ENCODE results near the gene IPO13. TPM values are rescaled to one million over a fixed set of nuclear protein-coding genes. Genes with fewer than 3 reads are reported as not detected.

IPO13 gene
- total RNA-seq, 2 experiments from 2014 or later = 15.8 to 16.9 TPM

- Mint-ChIP-seq H3K27ac (no peak overlapping the region), H3K36me3 (peaks cover 28% of the 10 kb centered on the region), H3K4me1 (peaks cover 34% of the 10 kb centered on the region), H3K27me3 (no peaks in the 10 kb centered on the region), H3K4me3 (peak overlapping the region; percentile 93), H3K9me3 (no peaks in the 10 kb centered on the region)
- DNase-seq = no peak
These were observed 24.7 kb downstream of the IPO13 start for GRCh38 chr1:43971336-43971980.

- H3K36me3 Mint-ChIP-seq = peaks cover 46% of the 10 kb centered on the region
- H3K27me3 Mint-ChIP-seq = no peaks in the 10 kb centered on the region
These were observed 27.3 kb downstream of the IPO13 start for GRCh38 chr1:43973981-43974442.

GRCh38 chr1:43974443-43975248 is 27.9 kb downstream of the IPO13 start, which contains the start of gene ATP6V0B:
Gene ATP6V0B, plus strand, starts transcription at chr1:43974960. Its CDS starts 81 bp downstream, at chr1:43975041.
- peaks cover 44% of the 10 kb centered on the region for H3K36me3 Mint-ChIP-seq
- peak; percentile 96 for DNase-seq
- peaks cover 51% of the 10 kb centered on the region for H3K4me1 Mint-ChIP-seq
- H3K27ac Mint-ChIP-seq = peak within 1 kb of the TSS; percentile 92
- peak within 1 kb of the TSS; percentile 85 for H3K4me3 Mint-ChIP-seq
- no peaks in the 10 kb centered on the region for H3K27me3 Mint-ChIP-seq
- H3K9me3 Mint-ChIP-seq = no peaks in the 10 kb centered on the region

More at GRCh38 chr1:43973981-43974442, 27.3 kb downstream of the IPO13 start:
- Mint-ChIP-seq H3K4me3 (peak overlapping the region; percentile 85), H3K9me3 (no peaks in the 10 kb centered on the region), H3K4me1 (peaks cover 55% of the 10 kb centered on the region), H3K27ac (peak overlapping the region; percentile 92)
- no peak for DNase-seq

GRCh38 chr1:43975249-43975961 is 28.7 kb downstream of the IPO13 start:
- peak overlapping the region; percentile 85 for H3K4me3 Mint-ChIP-seq
- peaks cover 53% of the 10 kb centered on the region for H3K4me1 Mint-ChIP-seq

GRCh38 chr1:43976045-43976444 is 29.3 kb downstream of the IPO13 start:
- Mint-ChIP-seq H3K27ac (peak overlapping the region; percentile 78), H3K36me3 (peaks cover 48% of the 10 kb centered on the region), H3K4me3 (peak overlapping the region; percentile 85), H3K27me3 (peaks cover 5% of the 10 kb centered on the region), H3K9me3 (no peaks in the 10 kb centered on the region), H3K4me1 (peaks cover 52% of the 10 kb centered on the region)
- no peak for DNase-seq

More at GRCh38 chr1:43975249-43975961, 28.7 kb downstream of the IPO13 start:
- DNase-seq = peak; percentile 18
- peaks cover 48% of the 10 kb centered on the region for H3K36me3 Mint-ChIP-seq
- peak overlapping the region; percentile 78 for H3K27ac Mint-ChIP-seq
- H3K9me3 Mint-ChIP-seq = no peaks in the 10 kb centered on the region
- peaks cover under 1% of the 10 kb centered on the region for H3K27me3 Mint-ChIP-seq

GRCh38 chr1:43976890-43977289 is 30.1 kb downstream of the IPO13 start:
- H3K27me3 Mint-ChIP-seq = peaks cover 5% of the 10 kb centered on the region
- H3K9me3 Mint-ChIP-seq = no peaks in the 10 kb centered on the region
- peaks cover 48% of the 10 kb centered on the region for H3K4me1 Mint-ChIP-seq
- H3K27ac Mint-ChIP-seq = no peak overlapping the region
- DNase-seq = no peak
- no peak overlapping the region for H3K4me3 Mint-ChIP-seq
- peaks cover 48% of the 10 kb centered on the region for H3K36me3 Mint-ChIP-seq

GRCh38 chr1:43977376-43978263 is 30.9 kb downstream of the IPO13 start:
- H3K4me3 Mint-ChIP-seq = peak overlapping the region; percentile 82
- DNase-seq = no peak
- H3K36me3 Mint-ChIP-seq = peaks cover 48% of the 10 kb centered on the region
- H3K9me3 Mint-ChIP-seq = no peaks in the 10 kb centered on the region
- no peak overlapping the region for H3K27ac Mint-ChIP-seq
- peaks cover 46% of the 10 kb centered on the region for H3K4me1 Mint-ChIP-seq
- H3K27me3 Mint-ChIP-seq = peaks cover 5% of the 10 kb centered on the region

GRCh38 chr1:43978264-43978550 is 31.5 kb downstream of the IPO13 start:
- peaks cover 46% of the 10 kb centered on the region for H3K4me1 Mint-ChIP-seq
- H3K4me3 Mint-ChIP-seq = peak overlapping the region; percentile 82
- H3K27ac Mint-ChIP-seq = no peak overlapping the region

GRCh38 chr1:43978551-43979260 is 32.0 kb downstream of the IPO13 start, which contains the start of gene B4GALT2:
Gene B4GALT2, plus strand, starts transcription at chr1:43979210. Its CDS starts 1,951 bp downstream, at chr1:43981161.
- H3K27ac Mint-ChIP-seq = peak within 1 kb of the TSS; percentile 85
- peaks cover 47% of the 10 kb centered on the region for H3K36me3 Mint-ChIP-seq
- peaks cover 41% of the 10 kb centered on the region for H3K4me1 Mint-ChIP-seq
- H3K4me3 Mint-ChIP-seq = peak within 1 kb of the TSS; percentile 90
- H3K27me3 Mint-ChIP-seq = peaks cover 5% of the 10 kb centered on the region
- DNase-seq = peak; percentile 71
- H3K9me3 Mint-ChIP-seq = no peaks in the 10 kb centered on the region

More at GRCh38 chr1:43978264-43978550, 31.5 kb downstream of the IPO13 start:
- peaks cover 48% of the 10 kb centered on the region for H3K36me3 Mint-ChIP-seq
- no peak for DNase-seq
- H3K27me3 Mint-ChIP-seq = peaks cover 5% of the 10 kb centered on the region
- H3K9me3 Mint-ChIP-seq = no peaks in the 10 kb centered on the region

GRCh38 chr1:43979261-43979527 is 32.4 kb downstream of the IPO13 start:
- Mint-ChIP-seq H3K4me3 (no peak overlapping the region), H3K36me3 (peaks cover 45% of the 10 kb centered on the region), H3K27me3 (peaks cover 5% of the 10 kb centered on the region), H3K9me3 (no peaks in the 10 kb centered on the region), H3K27ac (no peak overlapping the region), H3K4me1 (peaks cover 36% of the 10 kb centered on the region)
- DNase-seq = no peak

GRCh38 chr1:43979528-43980254 is 32.9 kb downstream of the IPO13 start:
- peak overlapping the region; percentile 90 for H3K4me3 Mint-ChIP-seq
- H3K36me3 Mint-ChIP-seq = peaks cover 48% of the 10 kb centered on the region
- peaks cover 5% of the 10 kb centered on the region for H3K27me3 Mint-ChIP-seq
- H3K4me1 Mint-ChIP-seq = peaks cover 34% of the 10 kb centered on the region
- peak overlapping the region; percentile 85 for H3K27ac Mint-ChIP-seq
- DNase-seq = peak; percentile 61
- no peaks in the 10 kb centered on the region for H3K9me3 Mint-ChIP-seq

- Mint-ChIP-seq H3K4me1 (peaks cover 34% of the 10 kb centered on the region), H3K36me3 (peaks cover 48% of the 10 kb centered on the region), H3K27ac (no peak overlapping the region), H3K9me3 (no peaks in the 10 kb centered on the region), H3K4me3 (peak overlapping the region; percentile 90), H3K27me3 (peaks cover 5% of the 10 kb centered on the region)
- no peak for DNase-seq
These were observed 33.7 kb downstream of the IPO13 start for GRCh38 chr1:43980255-43981134.

GRCh38 chr1:43981135-43981491 is 34.4 kb downstream of the IPO13 start:
- no peak for DNase-seq
- no peak overlapping the region for H3K4me3 Mint-ChIP-seq

More at GRCh38 chr1:43981135-43981491, 34.4 kb downstream of the IPO13 start:
- Mint-ChIP-seq H3K27ac (no peak overlapping the region), H3K27me3 (peaks cover 5% of the 10 kb centered on the region), H3K9me3 (no peaks in the 10 kb centered on the region), H3K36me3 (peaks cover 44% of the 10 kb centered on the region), H3K4me1 (peaks cover 30% of the 10 kb centered on the region)
